ENCODE measurements around the gene FOXRED1.

The FOXRED1 gene

GRCh38 chr11:126312961-126313360 is 44.0 kb downstream of the FOXRED1 start:
- no peak for DNase-seq

DNA sequence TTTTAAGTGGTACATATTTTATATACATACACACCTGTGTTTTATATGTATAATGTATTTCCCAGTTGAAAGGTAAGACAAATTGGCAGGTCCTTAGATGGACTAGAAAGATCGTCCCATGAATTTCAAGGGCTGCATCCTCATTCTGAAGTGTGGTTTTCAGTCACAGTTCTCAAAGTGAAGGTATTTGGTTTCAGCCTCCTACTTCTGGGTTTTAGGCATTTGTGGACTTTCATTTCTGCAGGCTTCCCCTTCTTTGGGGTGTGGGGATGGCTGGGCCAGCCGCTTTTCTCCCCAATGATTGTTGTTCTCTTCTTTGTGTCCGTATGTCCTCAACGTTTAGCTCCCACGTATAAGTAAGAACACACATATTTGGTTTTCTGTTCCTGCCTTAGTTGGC is 44.9 kb downstream of the FOXRED1 start:
- no peak for DNase-seq

GRCh38 chr11:126317432-126317755 is 48.4 kb downstream of the FOXRED1 start:
- no peak for DNase-seq

DNA sequence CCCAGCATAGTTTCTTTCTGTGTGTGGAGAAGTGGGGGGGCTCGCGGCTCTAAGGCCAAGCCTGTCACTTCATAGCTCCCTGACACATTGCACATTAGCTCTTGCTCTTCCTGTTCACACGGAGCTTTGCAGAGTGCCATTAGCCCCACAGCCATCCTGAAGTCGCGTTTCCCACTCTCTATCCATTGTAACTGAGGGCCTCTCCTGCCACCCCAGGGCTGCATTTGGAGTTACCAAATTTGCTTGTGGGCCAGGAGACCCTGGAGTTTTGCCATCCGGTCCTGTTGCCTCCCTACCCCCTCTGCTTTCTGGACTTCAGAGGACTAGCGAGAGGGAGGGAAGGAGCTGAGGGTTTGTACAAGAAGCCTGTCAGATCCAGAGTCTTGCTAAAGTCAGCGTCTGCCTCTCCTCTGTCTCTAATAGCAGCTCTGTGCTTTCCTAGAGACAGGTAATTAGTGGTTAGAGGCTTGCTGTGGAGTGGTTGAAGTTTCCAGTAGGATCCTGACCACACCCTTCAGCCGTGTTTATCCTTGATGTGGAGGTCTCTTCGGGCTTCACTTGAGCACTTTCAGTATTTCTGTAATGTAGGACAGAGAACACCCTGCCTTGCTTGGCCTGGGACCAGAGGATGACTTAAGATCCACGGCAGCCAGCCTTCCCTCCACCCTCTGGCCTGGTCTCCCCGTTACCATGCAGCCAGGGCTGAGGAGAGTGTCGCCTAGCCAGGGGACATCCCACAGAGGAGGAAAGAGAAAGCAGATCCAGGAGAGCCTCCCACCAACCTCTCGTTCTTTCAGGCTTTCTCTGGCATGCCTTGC is 49.0 kb downstream of the FOXRED1 start:
- no peak for DNase-seq

- no peak for DNase-seq
Observed at GRCh38 chr11:126318574-126319373, 49.8 kb downstream of the FOXRED1 start.

DNA sequence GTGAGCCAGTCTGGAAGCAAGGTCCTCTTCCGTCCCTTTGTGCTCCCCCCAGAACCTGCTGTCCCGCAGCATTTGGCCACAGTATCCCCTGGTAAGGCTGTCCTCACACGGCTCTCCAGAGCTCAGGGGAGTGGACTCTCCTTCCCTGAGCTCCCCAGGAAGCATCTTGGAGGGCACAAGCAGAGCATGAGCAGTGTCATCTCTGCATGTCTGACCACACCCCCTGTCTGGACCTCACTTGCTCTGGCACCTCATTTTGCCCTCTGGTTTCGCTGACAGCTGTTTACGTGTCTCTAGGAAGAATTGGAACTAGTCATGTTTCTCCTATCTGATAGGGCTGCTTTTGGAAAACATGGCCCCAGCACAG is 50.4 kb downstream of the FOXRED1 start:
- no peak for DNase-seq

DNA sequence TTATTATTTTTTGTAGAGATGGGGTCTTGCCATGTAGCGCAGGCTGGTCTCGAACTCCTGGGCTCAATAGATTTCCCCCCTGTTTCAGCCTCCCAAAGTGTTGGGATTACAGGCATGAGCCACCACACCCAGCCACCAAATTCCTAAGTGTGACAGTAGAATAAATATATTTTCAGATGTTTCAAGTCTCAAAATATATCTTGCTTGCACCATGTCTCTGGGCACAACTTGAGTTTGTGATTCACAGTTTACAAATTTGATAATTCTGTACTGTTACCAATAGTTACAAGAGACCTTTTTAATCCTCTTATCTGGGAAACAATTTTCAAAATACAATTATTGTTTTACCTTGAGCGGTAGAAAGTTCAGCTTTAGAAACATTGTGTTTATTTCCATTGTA is 54.0 kb downstream of the FOXRED1 start:
- DNase-seq = no peak

DNA sequence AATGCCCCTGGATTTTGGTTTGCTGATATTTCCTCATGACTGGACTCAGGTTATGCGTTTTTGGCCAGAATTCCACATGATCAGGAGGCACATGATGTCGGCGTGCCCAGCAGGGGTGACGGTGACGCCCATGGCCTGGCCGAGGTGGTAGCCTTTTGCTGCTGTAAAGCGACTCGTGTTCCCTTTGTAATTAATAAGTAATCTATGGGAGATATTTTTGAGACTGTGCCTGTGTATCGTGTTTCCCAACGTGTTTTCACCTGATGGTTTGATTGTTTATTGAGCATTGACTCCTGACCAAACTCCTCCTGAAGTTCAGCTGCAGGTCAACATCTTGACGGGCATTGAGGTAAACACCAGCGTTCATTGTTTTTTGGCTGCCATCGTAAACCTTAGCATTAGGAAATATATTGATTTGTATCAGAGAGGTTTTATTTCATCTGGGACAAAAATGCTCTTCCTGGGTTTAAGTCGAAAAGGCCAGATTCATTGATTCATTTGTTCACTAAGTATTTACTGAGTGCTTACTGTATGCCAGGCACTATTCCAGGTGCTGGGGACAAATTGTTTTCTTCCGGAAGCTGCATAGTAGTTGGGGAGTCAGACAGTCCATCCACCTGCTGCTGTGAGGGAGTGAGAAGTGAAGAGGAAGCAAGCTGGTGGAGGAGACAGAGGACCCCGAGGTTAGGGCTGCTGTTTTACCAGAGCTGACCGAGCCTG is 58.5 kb downstream of the FOXRED1 start:
- DNase-seq = no peak

Measured in NCI-H1105 (cell line).